HG03280 (cell line): ENCODE measurements around the gene MAP1LC3A.
"Not testable (repeated sequence)": the region's sequence is repeated elsewhere in the genome, so short reads cannot be mapped to it uniquely, and the experiment has no call there.

Experiments
- ATAC-seq: cut with Tn5 transposase; IDR thresholded peaks from one replicate; pipeline ENCODE4 v1.9.1; 2021; ENCODE audit warnings: mild to moderate bottlenecking, moderate library complexity; ENCODE audit not compliant: unreplicated experiment

The MAP1LC3A gene

GRCh38 chr20:34558320-34559218 lies at the start of gene MAP1LC3A:
Gene MAP1LC3A, plus strand, starts transcription at chr20:34558718. Its CDS starts 151 bp downstream, at chr20:34558869.
- ATAC-seq = peak; percentile 66

- no peak for ATAC-seq
Measured at GRCh38 chr20:34510575-34510974, 47.9 kb upstream of the MAP1LC3A start.

GRCh38 chr20:34511891-34512265 lies 46.6 kb upstream of the MAP1LC3A start:
- no peak for ATAC-seq

- no peak for ATAC-seq
Measured at GRCh38 chr20:34512266-34512954, 46.1 kb upstream of the MAP1LC3A start.

GRCh38 chr20:34512955-34513419 lies 45.5 kb upstream of the MAP1LC3A start:
- no peak for ATAC-seq

- ATAC-seq = not testable (repeated sequence)
Measured at GRCh38 chr20:34514034-34514433, 44.5 kb upstream of the MAP1LC3A start.

GRCh38 chr20:34514897-34515483 lies 43.5 kb upstream of the MAP1LC3A start:
- ATAC-seq = no peak

GRCh38 chr20:34515484-34516246 lies 42.9 kb upstream of the MAP1LC3A start:
- ATAC-seq = peak; percentile 55

- peak; percentile 73 for ATAC-seq
Measured at GRCh38 chr20:34516247-34517113, 42.0 kb upstream of the MAP1LC3A start, which contains the start of gene DYNLRB1. Gene DYNLRB1, plus strand, starts transcription at chr20:34516422. Its CDS starts 37 bp downstream, at chr20:34516459.

- ATAC-seq = no peak
Measured at GRCh38 chr20:34517114-34517505, 41.4 kb upstream of the MAP1LC3A start.

GRCh38 chr20:34518863-34519262 lies 39.7 kb upstream of the MAP1LC3A start:
- not testable (repeated sequence) for ATAC-seq

GRCh38 chr20:34519841-34520240 lies 38.7 kb upstream of the MAP1LC3A start:
- not testable (repeated sequence) for ATAC-seq

- ATAC-seq = no peak
Measured at GRCh38 chr20:34522969-34523871, 35.3 kb upstream of the MAP1LC3A start.

- ATAC-seq = no peak
Measured at GRCh38 chr20:34524426-34524825, 34.1 kb upstream of the MAP1LC3A start.

- ATAC-seq = no peak
Measured at GRCh38 chr20:34525342-34525708, 33.2 kb upstream of the MAP1LC3A start.

GRCh38 chr20:34525709-34526416 lies 32.7 kb upstream of the MAP1LC3A start:
- ATAC-seq = no peak

GRCh38 chr20:34526466-34526865 lies 32.1 kb upstream of the MAP1LC3A start:
- ATAC-seq = no peak

- ATAC-seq = no peak
Measured at GRCh38 chr20:34527016-34527415, 31.5 kb upstream of the MAP1LC3A start.
